Breast epithelium (tissue), 3 donors: ENCODE data around the gene CDH20.

Experiments used
- CTCF ChIP-seq, 3 donors: fragments of 450-650 bp; IDR thresholded peaks; one replicate each; pipeline ENCODE4 v1.5.1; 2016 to 2017; ENCODE audit warnings: antibody characterized with exemption in 3 of 3, mild to moderate bottlenecking in 3 of 3, moderate library complexity in 3 of 3
- POLR2A ChIP-seq: fragments of 450-650 bp; IDR thresholded peaks from one replicate; pipeline ENCODE4 v1.6.1; 2016; ENCODE audit warnings: antibody characterized with exemption, mild to moderate bottlenecking, moderate library complexity

- no peak for TF ChIP-seq CTCF (IDR thresholded peaks at IDR 0.05)
- TF ChIP-seq POLR2A: no peak
Observed at GRCh38 chr18:61596296-61596695, 263.1 kb downstream of the CDH20 start.
